H7 (cell line): ENCODE results near the gene MED23. TPM values are rescaled to one million over a fixed set of nuclear protein-coding genes. Genes with fewer than 3 reads are reported as not detected.

Experiments
- DNase-seq: peaks from one replicate; pipeline ENCODE4 v3.0.0; 2012
- H3K27me3 ChIP-seq: 2 replicates; pipeline ENCODE4 v1.6.0; 2011; ENCODE audit warnings: mild to moderate bottlenecking, low read length; ENCODE audit not compliant: control insufficient read depth, insufficient read depth
- H3K36me3 ChIP-seq: replicated peaks from 2 replicates; pipeline ENCODE4 v1.5.1; 2011; ENCODE audit warnings: low read length; ENCODE audit not compliant: control insufficient read depth, insufficient read depth
- H3K4me3 ChIP-seq: 2 replicates; pipeline ENCODE4 v1.5.1; 2011; ENCODE audit warnings: low read depth, mild to moderate bottlenecking, control low read depth, low read length, moderate library complexity; ENCODE audit not compliant: insufficient read depth
- total RNA-seq: library from RNA; depleted of rRNA; stranded (reverse); fragments of >200 nt; shearing (Covaris generic); gene quantifications from 2 replicates; pipeline ENCODE4 v1.2.3, GENCODE V29; 2014

MED23 gene
- total RNA-seq, 1 experiment from 2014 or later: 15.8 TPM

DNA sequence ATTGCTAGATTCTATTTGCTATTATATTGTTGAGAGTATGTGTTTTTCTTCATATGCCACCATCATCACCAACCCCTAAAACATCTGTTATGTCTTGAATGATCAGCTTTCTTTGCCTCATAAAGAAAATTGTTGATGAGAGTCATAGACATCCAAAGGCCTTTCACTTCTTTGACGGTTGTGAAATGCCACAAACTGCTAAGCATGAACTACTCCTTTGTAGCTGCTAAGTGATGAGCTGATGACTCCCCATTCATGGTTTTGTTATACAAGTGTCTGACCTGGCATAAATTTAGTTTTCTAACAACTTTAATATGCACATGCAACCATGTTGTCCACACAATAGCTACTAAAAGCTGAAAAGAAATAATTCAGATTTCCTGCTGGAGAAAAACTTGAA lies 684 bp upstream of the MED23 start:
- DNase-seq: no peak
- Histone ChIP-seq H3K27me3 (no peaks in the 10 kb centered on the region), H3K36me3 (peaks cover 2% of the 10 kb centered on the region; the same call in 1 of the 2 replicates), H3K4me3 (no peak overlapping the region)

DNA sequence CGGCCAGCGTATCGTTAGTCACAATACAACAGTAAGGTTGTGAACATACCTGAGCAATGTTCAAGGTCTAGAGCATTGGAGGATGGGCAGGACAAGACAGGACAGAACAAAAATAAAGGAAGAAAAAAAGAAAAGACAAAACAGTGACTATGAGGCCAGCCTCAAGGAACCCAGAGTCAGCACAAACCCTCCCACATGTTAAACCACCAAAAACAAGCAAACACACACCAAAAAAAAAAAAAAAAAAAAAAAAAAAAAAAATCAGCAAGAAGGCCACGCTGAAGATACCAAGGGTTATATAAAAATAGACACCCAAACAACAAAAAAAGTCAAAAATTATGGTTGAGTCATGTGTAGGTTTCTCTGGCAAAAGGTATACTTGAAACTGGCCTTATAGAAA lies 12.8 kb downstream of the MED23 start:
- Histone ChIP-seq H3K27me3 (no peaks in the 10 kb centered on the region), H3K36me3 (peaks cover 13% of the 10 kb centered on the region), H3K4me3 (no peak overlapping the region)
- DNase-seq: no peak

DNA sequence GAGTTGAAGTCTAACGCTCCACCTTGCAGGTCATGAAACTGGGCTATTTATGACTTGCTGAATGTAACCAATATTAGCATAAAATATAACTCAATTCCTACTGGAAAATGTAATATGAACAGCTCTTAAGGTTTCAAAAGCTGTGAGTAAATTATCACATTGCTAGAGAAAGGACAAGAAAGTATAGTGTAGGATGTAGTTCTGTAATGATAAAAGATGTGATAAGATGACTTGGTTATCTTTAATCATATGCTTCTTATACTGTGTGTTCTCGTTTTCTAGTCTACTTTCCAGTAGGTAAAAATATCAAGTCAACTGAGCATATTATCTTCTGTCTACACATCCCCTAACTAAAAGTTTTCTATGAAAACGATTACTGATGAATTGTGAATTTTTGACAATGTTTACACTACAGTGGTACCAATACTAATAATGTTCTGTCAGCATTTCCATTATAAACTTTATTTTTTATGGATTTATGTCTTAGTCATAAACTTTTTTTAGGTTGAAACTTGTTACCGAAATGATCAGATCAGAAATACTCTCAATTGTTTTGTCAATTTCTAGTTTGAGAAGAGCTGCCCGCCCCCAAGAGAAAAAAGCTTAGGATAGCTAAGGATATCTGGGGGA lies 14.6 kb downstream of the MED23 start:
- Histone ChIP-seq H3K27me3 (no peaks in the 10 kb centered on the region), H3K4me3 (no peak overlapping the region), H3K36me3 (peaks cover 17% of the 10 kb centered on the region)
- DNase-seq: no peak

DNA sequence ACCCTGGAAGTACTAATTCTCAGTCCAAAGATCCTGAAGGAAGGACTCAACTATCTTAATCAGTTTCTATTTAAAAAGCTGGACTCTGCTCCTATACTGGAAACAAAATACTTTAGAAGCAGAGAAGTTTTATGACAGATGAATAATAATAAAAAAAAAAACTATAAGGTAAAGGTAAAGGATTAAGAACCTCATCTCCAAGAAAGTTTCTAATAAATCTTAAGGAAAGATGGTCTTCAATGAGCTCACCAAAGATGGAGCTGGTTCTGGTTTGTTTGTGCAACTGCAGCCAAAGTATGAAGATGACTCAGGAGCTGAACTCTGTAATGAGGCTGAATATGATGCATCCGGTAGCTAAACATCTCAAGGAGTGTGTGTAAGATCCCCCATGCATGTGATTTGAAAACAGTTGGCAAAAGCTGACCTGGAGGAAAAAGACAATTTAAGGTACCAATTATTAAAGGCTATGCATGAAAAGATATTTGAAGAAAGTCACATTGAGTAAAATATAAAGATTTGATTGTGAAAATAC lies 25.2 kb downstream of the MED23 start:
- H3K4me3 ChIP-seq: no peak overlapping the region
- peaks cover 11% of the 10 kb centered on the region for H3K36me3 ChIP-seq
- DNase-seq: no peak
- no peaks in the 10 kb centered on the region for H3K27me3 ChIP-seq

DNA sequence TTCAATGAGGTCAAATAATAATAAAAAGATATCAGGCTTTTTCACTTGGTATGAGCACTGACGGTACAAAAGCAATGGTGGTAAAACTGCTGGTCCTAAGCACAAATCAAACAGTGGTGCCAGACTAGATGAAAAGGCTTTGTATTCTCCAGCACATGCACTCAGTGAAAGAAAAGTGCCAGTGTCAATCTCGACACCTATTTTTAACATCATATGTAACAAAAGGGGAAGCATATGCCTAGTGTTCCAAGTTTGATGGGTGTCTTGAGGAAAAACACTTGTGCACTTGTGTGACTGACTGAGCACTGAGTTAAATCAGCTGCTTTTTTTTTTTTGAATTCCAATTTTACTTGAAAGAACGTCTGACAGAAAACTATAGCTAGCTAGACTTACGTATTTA lies 27.3 kb downstream of the MED23 start:
- Histone ChIP-seq H3K36me3 (peaks cover 11% of the 10 kb centered on the region), H3K27me3 (no peaks in the 10 kb centered on the region), H3K4me3 (no peak overlapping the region)
- no peak for DNase-seq

DNA sequence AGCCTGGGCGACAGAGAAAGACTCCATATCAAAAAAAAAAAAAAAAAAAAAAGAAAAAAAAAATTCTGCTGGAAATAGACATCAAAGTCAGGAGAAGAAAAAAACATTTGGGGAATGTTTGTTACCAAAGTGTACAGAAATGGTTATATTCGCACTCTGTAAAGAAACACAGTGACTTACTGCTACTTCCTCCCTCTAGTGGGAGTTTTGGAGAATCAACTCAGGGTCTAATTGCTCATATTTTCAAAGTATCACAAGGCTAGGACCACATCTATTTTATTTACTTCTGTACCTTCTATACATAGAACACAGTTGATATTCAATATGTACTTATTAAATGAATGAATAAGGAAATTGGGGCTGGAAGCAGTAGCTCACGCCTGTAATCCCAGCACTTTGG lies 30.6 kb downstream of the MED23 start:
- Histone ChIP-seq H3K4me3 (no peak overlapping the region), H3K27me3 (no peaks in the 10 kb centered on the region), H3K36me3 (peaks cover 8% of the 10 kb centered on the region)
- no peak for DNase-seq

DNA sequence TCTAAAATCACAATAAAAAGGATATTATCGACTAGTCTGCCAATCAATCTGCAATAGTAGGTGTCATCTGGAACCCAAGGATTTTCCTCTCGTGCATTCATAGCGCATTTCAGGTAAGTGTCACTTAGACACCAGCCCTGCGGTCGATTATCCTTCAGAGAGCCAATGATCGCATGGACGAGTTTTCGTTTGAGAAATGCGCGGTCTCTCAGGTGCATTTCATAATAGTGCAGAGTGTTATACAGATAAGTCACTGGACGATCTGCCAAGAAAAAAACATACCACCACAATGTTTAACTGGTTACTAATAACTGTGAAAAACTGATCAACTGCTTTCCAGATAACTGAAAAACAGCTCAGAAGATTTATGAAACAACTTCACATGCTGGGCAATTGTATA lies 34.0 kb downstream of the MED23 start:
- H3K27me3 ChIP-seq: no peaks in the 10 kb centered on the region
- H3K36me3 ChIP-seq: peaks cover 10% of the 10 kb centered on the region
- H3K4me3 ChIP-seq: no peak overlapping the region
- DNase-seq: no peak

DNA sequence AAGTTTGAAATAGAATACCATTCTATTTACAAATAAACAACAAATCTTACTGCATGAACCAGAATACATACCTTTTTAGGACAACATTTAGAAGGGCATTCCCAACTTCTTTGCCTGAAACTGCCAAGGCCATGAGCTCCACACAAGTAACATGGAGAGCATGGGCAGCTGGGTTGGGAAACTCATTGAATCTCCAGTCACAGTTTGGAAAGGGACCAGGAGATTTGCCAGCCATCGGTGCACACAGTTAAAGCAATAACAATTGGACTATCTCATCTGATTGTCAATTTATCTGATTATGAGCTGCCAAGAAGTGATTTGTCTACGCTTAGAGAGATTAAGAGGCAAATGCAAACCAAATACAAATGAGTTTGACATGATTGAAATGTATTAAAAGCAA lies 35.1 kb downstream of the MED23 start:
- no peak for DNase-seq
- H3K27me3 ChIP-seq: no peaks in the 10 kb centered on the region
- peaks cover 8% of the 10 kb centered on the region for H3K36me3 ChIP-seq
- no peak overlapping the region for H3K4me3 ChIP-seq

DNA sequence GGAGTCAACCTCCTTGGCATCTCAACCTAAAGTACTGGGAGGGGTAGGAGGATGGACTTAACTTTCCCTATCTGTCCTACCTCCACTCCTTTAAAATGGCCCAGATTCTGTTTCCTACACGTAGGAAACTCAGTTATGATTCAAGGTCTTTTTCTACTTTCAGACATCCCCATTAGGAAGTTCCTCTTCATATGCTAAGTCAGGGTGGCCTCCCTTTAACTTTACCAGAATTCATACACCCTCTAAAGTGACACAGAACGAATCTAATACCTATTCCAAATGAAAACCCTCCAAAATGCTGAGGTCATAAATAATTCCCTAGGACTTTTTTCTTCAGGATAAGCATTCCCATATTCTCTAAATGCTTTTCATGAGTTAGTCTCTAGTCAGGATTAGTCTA lies 39.4 kb downstream of the MED23 start:
- H3K27me3 ChIP-seq: no peaks in the 10 kb centered on the region
- H3K4me3 ChIP-seq: no peak overlapping the region
- peaks cover 11% of the 10 kb centered on the region for H3K36me3 ChIP-seq
- DNase-seq: no peak

DNA sequence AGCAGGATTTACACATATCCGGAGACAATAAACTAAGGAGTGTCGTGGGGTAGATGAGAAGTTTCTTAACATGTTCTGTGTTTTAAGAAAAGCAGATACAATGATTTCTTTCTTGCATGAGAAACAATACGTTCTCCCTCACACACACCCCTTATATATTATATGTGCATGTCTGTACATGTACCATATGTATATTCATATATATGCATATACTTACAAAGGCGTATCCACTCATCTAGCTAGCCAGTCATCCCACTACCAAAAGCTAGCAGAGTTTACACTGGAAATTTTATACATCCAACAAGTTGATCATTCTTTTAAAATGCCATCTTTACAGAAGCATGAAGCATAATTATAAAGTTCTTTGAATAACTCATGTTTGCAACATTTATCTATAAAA lies 40.1 kb downstream of the MED23 start:
- Histone ChIP-seq H3K27me3 (no peaks in the 10 kb centered on the region), H3K4me3 (no peak overlapping the region), H3K36me3 (peaks cover 9% of the 10 kb centered on the region)
- DNase-seq: no peak

DNA sequence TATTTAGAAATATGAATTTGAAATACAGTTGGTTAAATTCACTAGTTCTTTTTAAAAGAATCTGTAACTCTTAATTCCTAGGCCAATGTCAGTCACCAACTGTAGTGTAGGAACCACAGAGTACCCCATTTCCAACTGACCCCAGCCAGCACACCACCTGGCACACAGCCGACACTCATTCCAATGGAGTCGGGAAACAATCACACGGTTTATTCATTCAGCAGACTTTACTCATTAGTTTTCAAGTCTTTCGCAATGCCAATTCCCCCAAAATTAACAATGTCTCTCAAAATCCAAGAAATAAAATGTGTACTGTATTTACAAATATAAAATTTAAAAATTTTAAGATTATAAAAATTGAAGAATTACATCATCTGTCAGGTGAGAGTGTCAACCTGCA lies 41.5 kb downstream of the MED23 start:
- DNase-seq: no peak
- no peaks in the 10 kb centered on the region for H3K27me3 ChIP-seq
- peaks cover 6% of the 10 kb centered on the region for H3K36me3 ChIP-seq
- H3K4me3 ChIP-seq: no peak overlapping the region

DNA sequence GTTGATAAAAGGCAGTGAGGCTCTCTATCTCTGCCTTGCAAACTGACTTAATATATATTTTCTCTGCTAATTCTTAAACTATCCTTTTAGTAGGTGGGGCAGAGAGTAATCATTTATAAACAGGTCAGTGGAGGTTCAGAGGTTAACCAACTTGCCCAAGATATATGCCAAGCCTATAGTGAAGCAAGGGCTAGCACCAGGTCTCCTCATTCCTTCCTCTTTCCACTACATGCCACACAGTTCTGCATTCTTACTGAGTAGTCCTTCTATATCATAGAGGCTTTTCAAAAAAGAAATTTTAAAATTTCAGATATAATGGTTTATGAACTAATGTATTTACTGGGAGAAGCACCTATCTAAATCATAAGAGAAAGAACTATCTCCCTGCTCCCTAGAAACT lies 46.5 kb downstream of the MED23 start:
- no peaks in the 10 kb centered on the region; the same call in none of the 2 replicates for H3K36me3 ChIP-seq
- no peak overlapping the region for H3K4me3 ChIP-seq
- no peak for DNase-seq
- H3K27me3 ChIP-seq: no peaks in the 10 kb centered on the region

DNA sequence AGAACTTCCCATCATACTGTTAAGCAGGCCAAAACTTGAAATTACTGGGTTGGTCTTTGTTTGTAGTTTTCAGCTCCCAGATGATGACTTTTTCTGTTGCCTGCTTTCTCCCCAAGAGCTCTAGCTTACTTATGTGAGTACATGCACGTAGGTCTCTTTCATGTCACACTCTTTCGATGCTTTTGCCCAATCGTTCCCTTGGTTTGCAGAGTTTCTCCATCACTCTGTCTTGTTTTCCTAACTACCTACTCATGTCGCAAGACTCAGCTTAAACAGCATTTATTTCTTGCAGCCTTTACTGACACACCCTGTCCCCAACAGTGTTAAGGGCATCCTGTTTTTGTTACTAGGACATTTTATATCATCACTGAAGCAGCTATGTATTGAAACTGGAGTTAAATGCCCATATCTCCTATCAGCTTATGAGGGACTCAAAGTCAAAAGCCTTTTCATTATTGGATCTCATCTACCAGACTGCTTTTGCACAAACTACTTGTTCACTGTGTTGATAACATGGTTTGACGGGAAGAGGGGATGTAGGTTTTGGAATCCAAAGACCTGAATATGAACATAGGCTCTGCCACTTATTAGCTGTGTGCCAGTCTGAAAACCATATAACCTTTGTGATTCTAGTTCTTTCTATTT lies 52.1 kb downstream of the MED23 start:
- Histone ChIP-seq H3K4me3 (no peak overlapping the region), H3K36me3 (no peaks in the 10 kb centered on the region), H3K27me3 (no peaks in the 10 kb centered on the region)
- DNase-seq: no peak

DNA sequence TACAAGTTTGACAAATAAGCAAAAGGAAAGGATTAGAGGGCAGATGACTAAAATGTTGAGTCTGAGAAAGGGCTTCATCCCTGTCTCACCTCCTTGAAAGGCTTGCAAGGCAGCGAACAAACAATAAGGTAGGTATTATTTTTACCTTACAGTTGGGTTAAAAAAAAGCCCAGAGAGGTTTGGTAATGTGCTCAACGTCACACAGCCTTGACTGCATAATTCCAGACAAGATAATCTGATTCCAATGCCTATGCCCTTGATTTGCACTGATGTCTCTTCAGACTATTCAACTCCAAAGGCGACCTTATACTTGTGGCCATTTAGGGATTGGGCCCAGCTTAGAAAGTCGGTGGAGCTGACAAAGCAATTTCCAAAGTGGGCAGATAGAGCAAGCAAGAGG lies 53.4 kb downstream of the MED23 start:
- no peak for DNase-seq
- Histone ChIP-seq H3K27me3 (no peaks in the 10 kb centered on the region), H3K36me3 (no peaks in the 10 kb centered on the region), H3K4me3 (no peak overlapping the region)

DNA sequence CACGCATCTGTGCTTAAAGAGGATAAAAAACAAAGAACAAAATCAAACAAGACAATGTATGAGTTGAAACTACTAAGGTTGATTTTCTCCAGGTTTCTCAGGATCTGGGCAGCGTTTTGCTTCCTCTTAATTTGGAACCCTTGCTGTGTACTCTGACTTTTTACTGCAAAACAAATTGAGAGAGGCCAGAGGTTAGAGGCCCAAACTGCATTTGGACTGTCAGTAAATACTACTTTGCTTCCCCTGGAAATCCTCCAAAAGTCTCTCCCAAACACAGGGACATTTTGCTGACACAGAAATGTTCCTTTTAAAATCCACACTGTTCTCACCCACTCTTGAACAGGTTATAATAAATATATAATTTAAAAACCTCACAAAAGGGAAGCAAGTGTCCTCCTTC lies 53.9 kb downstream of the MED23 start:
- Histone ChIP-seq H3K36me3 (no peaks in the 10 kb centered on the region), H3K4me3 (no peak overlapping the region), H3K27me3 (no peaks in the 10 kb centered on the region)
- DNase-seq: no peak
